Globus pallidus (tissue), 1 donor: ENCODE measurements around the gene NME7.
"Not testable (repeated sequence)": the region's sequence is repeated elsewhere in the genome, so short reads cannot be mapped to it uniquely, and the experiment has no call there.

Source experiments
- DNase-seq: peaks from one replicate; pipeline ENCODE4 v3.0.0-alpha.2; 2015; ENCODE audit warnings: low spot score

Gene NME7

DNA sequence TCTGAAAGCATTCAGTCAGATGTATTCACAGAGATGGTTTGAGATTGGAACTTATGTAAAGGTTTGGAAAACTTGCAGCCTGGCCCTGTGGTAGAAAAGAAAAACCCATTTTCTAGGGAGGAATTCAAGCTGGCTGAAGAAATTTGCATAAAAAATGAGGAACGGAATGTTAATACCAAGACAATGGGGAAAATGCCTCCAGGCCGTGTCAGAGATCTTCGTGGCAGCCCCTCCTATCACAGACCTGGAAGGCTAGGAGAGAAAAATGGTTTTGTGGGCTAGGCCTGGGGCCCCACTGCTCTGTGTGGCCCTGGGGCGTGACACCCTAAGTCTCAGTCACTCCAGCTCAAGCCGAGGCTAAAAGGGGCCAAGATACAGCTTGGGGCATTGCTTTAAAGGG, 26.7 kb downstream of the NME7 start:
- no peak for DNase-seq

DNA sequence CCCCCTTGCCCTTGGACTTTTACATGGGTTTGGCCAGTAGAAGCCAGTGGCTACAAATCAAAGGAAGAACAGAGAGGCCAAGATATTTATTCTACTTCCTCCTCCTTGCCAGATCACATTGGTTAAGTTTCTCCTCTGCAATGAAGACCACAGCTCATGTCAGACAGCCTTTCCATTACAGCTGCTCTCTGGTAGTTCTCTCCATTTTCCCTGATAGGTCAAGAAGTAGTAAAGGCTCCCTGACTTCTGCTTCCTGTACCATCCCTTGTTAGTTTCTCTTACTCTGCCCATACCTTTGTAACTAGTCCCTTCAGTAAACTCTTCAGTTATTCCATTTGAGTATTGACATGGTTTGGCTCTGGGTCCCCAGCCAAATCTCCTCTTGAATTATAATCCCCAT, 27.8 kb downstream of the NME7 start:
- no peak for DNase-seq

DNA sequence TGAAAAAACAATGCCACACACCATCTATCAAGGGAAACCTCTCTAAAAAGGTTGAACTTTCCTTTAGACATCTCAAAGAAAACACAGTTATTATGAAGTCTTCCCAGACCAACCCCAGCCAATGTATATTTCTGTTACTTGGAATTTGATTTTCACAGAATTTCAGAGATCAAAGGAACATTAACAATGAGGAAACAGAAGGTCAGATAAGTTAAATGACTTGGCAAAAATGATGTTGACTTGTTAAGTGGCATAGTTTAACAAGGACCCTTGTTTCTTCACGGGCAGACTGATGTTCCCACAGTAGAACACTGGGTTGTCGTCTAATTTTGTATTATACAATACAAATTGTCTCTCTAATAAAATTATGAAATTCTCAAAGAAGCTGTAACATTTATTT, 29.0 kb downstream of the NME7 start:
- DNase-seq, result no peak

GRCh38 chr1:169336947-169337715, 30.5 kb downstream of the NME7 start:
- DNase-seq, result not testable (repeated sequence)

DNA sequence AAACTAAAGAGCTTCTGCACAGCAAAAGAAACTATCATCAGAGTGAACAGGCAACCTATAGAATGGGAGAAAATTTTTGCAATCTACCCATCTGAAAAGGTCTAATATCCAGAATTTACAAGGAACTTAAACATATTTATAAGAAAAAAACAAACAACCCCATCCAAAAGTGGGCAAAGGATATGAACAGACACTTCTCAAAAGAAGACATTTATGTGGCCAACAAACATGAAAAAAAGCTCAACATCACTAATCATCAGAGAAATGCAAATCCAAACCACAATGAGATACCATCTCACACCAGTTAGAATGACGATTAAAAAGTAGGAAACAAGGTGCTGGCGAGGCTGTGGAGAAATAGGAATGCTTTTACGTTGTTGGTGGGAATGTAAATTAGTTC, 32.9 kb downstream of the NME7 start:
- DNase-seq, result not testable (repeated sequence)

DNA sequence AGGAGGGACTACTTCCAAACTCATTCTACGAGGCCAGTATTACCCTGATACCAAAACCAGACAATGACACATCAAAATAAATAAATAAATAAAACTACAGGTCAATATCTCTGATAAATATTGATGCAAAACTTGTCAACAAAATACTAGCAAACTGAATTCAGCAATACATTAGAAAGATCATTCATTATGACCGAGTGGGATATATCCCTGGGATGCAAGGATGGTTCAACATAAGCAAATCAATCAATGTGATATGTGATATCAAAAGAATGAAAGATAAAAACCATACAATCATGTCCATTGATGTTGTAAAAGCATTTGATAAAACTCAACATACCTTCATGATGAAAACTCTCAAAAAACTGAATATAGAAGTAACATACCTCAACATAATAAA, 36.7 kb downstream of the NME7 start:
- DNase-seq, result no peak

- no peak for DNase-seq
Observed at GRCh38 chr1:169329383-169329782, 38.2 kb downstream of the NME7 start.

- no peak for DNase-seq
Observed at GRCh38 chr1:169327875-169328274, 39.7 kb downstream of the NME7 start.

- DNase-seq, result no peak
Observed at GRCh38 chr1:169326956-169327268, 40.7 kb downstream of the NME7 start.

- DNase-seq, result no peak
Observed at GRCh38 chr1:169326261-169326955, 41.2 kb downstream of the NME7 start.

- DNase-seq, result no peak
Observed at GRCh38 chr1:169325117-169325516, 42.5 kb downstream of the NME7 start.

DNA sequence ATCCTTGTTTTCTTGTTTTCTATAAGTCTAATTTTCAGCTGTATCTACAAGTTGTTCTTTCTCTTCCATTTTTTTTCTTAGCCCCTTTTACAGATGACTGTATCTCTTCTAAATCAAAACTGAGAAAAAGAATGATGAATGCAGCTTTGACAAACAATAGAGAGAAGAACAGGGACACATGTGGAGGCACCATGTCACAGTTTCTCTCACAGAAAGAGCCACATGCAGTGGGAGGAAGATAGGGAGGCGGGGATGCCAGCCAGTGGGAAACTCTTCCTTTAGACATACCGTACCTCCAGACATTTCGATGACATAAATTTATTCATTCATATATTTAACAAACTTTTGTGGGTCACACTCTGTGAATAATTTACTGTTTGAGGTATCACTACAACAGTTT, 45.5 kb downstream of the NME7 start:
- DNase-seq, result no peak

DNA sequence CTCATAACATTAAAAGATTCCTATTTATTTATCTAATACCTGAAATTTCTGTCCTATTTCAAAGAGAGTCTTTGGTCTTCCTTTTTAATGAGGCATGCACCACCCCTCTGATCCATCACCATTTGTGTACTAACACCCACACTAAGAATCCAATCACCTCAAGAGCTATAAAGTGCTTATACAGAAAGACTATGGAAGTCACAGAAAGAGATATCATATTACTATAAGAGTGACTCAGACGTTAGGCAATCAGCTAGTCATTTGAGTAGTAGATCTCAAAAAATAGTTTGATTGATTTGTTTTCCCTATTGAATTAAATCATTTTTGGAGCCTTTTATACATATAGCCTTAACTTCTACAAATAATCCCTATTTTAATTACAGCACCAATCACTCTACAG, 46.1 kb downstream of the NME7 start:
- DNase-seq, result no peak

GRCh38 chr1:169318536-169319244, 48.9 kb downstream of the NME7 start:
- no peak for DNase-seq

- DNase-seq, result no peak
Observed at GRCh38 chr1:169316556-169316955, 51.0 kb downstream of the NME7 start.

- DNase-seq, result no peak
Observed at GRCh38 chr1:169312084-169312954, 55.3 kb downstream of the NME7 start.

DNA sequence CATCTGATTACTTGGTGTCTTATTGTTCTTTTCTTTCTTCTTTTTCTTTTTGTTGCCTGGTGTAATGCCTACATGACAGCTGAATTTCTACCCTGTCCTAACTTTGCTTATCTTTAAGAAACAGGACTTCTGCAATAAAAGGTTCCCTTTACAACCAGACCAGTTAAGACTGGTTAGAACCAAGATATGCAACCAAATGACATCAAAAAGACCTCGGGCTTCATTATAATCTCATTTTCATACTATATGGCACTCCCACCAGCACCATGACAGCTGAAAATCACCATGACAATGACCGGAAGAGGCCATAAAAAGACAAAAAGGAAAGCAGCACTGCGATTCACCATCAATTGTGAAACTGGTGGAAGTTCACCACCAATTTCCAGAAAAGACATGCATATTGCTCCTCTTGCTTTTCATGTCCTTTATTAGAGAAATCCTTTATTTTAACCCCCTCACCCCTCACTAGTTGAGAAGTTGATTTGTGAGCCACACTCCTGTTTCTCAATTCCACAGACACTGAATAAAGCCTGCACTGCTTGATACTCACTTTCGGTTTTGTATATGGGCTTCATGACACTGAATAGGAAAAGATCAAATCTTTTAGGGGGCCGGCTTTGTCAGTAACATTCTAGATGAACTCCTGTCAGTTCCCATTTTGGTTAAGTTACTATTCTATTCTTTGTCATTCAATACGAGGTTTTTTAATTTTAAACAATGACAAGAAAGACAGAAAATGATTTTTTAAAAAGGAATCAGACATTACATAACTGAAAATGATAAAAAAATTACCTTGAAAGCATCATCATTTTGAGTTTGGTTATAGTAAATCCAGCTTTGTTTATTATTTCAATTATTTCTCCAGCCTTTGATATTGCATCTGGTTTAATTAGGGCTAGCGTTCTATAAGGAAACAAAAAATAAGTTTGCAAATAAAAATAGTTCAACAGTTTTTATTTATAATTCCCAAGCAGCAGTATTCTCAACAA, 58.1 kb downstream of the NME7 start:
- peak; percentile 46 for DNase-seq

DNA sequence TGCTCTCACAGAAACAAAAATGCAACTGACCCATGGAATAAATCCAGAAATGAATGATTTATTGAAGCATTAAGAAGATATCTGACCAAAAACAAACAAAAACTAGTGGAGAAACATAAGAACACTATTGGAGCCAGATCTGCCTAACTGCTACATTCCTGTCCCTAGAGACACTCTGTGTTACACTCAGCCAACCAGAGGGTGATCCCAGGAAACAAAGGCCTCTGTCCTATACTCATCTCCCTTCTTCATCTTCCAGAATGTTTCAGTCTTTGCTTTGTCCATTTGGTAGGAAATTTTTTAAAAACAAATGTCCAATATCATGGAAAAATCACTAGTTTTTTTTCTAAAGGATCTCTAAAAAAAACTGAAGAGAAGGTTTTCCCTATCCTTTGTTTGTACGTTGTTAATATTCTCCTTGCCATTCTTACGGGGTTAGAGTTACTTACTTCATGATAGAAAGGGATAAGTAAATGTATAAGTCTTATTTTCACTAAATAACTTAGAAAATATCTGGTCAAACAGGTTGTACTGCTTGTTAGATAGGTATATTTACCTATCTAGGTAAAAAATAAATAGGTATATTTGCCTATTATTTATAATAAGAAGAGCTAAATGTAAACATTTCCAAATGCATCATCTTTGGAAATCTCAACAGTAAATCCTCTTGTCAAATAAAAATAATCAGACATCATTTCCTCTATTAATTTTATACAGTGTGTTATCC, 59.1 kb downstream of the NME7 start:
- peak; percentile 55 for DNase-seq

- no peak for DNase-seq
Observed at GRCh38 chr1:169307176-169307575, 60.4 kb downstream of the NME7 start.

DNA sequence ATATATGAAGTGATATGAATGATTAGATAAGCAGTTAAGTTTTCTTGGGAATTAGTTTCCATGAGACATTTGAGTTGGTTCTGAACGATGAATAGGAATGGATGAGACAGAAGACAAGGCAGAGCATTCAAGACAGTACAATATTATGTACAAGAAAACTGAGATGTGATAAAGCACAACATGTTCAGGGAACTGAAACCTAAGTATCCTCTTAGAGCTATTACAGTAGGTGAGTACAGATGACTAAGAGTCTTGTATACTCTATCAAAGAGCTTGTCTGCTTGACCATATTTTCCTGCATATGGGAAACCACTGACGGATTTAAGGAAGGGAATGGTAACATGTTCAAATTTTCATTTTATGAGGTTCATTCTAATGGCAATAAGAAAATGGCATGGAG, 61.6 kb downstream of the NME7 start:
- no peak for DNase-seq
